Fibroblast of the aortic adventitia (primary cell): ENCODE measurements around the gene XBP1. TPM values are rescaled to one million over a fixed set of nuclear protein-coding genes. Genes with fewer than 3 reads are reported as not detected.
"Not testable (repeated sequence)": the region's sequence is repeated elsewhere in the genome, so short reads cannot be mapped to it uniquely, and the experiment has no call there.

Source experiments
- DNase-seq: peaks from one replicate; pipeline ENCODE4 v3.0.0-alpha.2; 2010; ENCODE audit warnings: low read depth
- H3K4me3 ChIP-seq: 2 replicates; pipeline ENCODE4 v1.5.1; 2011; ENCODE audit warnings: low read depth, mild to moderate bottlenecking, control low read depth, low read length, moderate library complexity
- CTCF ChIP-seq: IDR thresholded peaks from 2 replicates; pipeline ENCODE4 v1.5.1; 2011; ENCODE audit warnings: mild to moderate bottlenecking, low read length, control low read depth, inconsistent platforms; ENCODE audit not compliant: insufficient read depth
- total RNA-seq: library from RNA; depleted of rRNA; stranded (reverse); fragments of >200 nt; gene quantifications from 2 replicates; pipeline ENCODE4 v1.2.3, GENCODE V29; 2012; ENCODE audit warnings: low replicate concordance

XBP1 gene
- total RNA-seq, 1 donor = 228 TPM

- no peak for TF ChIP-seq CTCF
- DNase-seq = no peak
Observed at GRCh38 chr22:28810821-28811491, 10.6 kb upstream of the XBP1 start.

GRCh38 chr22:28808716-28809355 lies 8.5 kb upstream of the XBP1 start:
- DNase-seq = no peak
- H3K4me3 ChIP-seq = no peak overlapping the region
- no peak for TF ChIP-seq CTCF

More at GRCh38 chr22:28810821-28811491, 10.6 kb upstream of the XBP1 start:
- no peak overlapping the region for H3K4me3 ChIP-seq

- not testable (repeated sequence) for DNase-seq, H3K4me3 ChIP-seq
Observed at GRCh38 chr22:28805426-28805825, 5.1 kb upstream of the XBP1 start.

GRCh38 chr22:28802595-28803123 lies 2.3 kb upstream of the XBP1 start:
- H3K4me3 ChIP-seq = no peak overlapping the region
- TF ChIP-seq CTCF = no peak
- no peak for DNase-seq

- peak overlapping the region; percentile 1 for H3K4me3 ChIP-seq
- DNase-seq = no peak
- TF ChIP-seq CTCF = no peak
Observed at GRCh38 chr22:28801845-28802594, 1.7 kb upstream of the XBP1 start.

- TF ChIP-seq CTCF = no peak
- peak overlapping the region; percentile 71 for H3K4me3 ChIP-seq
- DNase-seq = peak; percentile 66
Observed at GRCh38 chr22:28799606-28800307, 612 bp downstream of the XBP1 start.
